K562 (cell line): ENCODE data around the gene ZNF805.

Experiments used
- BACH1 ChIP-seq: fragments of 200-800 bp; sonication (Bioruptor generic); IDR thresholded peaks from 2 replicates; pipeline ENCODE4 v1.6.1; 2016; ENCODE audit warnings: missing genetic modification characterization, missing compliant biosample characterization
- JUND ChIP-seq, 2 experiments: IDR thresholded peaks; 2 replicates in 1 of 2; 3 replicates in 1 of 2; pipeline ENCODE4 v1.6.1; 2011; ENCODE audit warnings: borderline replicate concordance in 2 of 2, low read depth in 2 of 2, low read length in 2 of 2, improper control_type of control experiment in 1 of 2, missing biosample characterization in 1 of 2, missing genetic modification characterization in 1 of 2, missing genetic modification reagents in 1 of 2
- NFIC ChIP-seq: fragments of 450-650 bp; IDR thresholded peaks from 2 replicates; pipeline ENCODE4 v1.6.1; 2017; ENCODE audit warnings: mild to moderate bottlenecking, inconsistent platforms
- RCOR1 ChIP-seq, 2 experiments: IDR thresholded peaks; 2 replicates each; pipeline ENCODE4 v1.6.1; 2012; ENCODE audit warnings: low read depth in 2 of 2, low read length in 2 of 2, borderline replicate concordance in 1 of 2, improper control_type of control experiment in 1 of 2
- ZNF507 ChIP-seq: conservative IDR thresholded peaks from 2 replicates; pipeline ENCODE4 v1.6.1; 2017; ENCODE audit warnings: missing genetic modification characterization, missing compliant biosample characterization
- TF ChIP-seq, protein P1 (sequence below): fragments of 450-650 bp; formaldehyde crosslinking; IDR thresholded peaks from 2 replicates; pipeline ENCODE4 v1.4.0; 2020; ENCODE audit warnings: mild to moderate bottlenecking, mixed read lengths
- TF ChIP-seq, protein P2 (sequence below), 3 experiments: IDR thresholded peaks in 2 of 3; conservative IDR thresholded peaks in 1 of 3; 2 replicates each; pipeline ENCODE4 v1.5.1; 2011 to 2012; ENCODE audit warnings: low read length in 3 of 3, mild to moderate bottlenecking in 3 of 3, control low read depth in 2 of 3, improper control_type of control experiment in 1 of 3, inconsistent platforms in 1 of 3, low read depth in 1 of 3, mixed read lengths in 1 of 3, moderate library complexity in 1 of 3; ENCODE audit not compliant: insufficient read depth in 2 of 3
- TF ChIP-seq, protein P3 (sequence below), 2 experiments: fragments of 250-450 bp in 1 of 2; fragments of 450-650 bp in 1 of 2; sonication (Bioruptor Pico) in 1 of 2; IDR thresholded peaks; 2 replicates each; pipeline versions ENCODE4 v1.6.1 to v1.8.0; 2016 to 2021; ENCODE audit warnings: mild to moderate bottlenecking in 2 of 2, moderate library complexity in 2 of 2, missing compliant biosample characterization in 1 of 2, missing genetic modification characterization in 1 of 2
- TF ChIP-seq, protein P4 (sequence below): fragments of 450-650 bp; IDR thresholded peaks from 2 replicates; pipeline ENCODE4 v1.6.1; 2016; ENCODE audit warnings: borderline replicate concordance
- TF ChIP-seq, protein P5 (sequence below): sonication (generic); formaldehyde crosslinking; IDR thresholded peaks from 2 replicates; pipeline ENCODE4 v1.8.0; 2022; ENCODE audit warnings: mild to moderate bottlenecking, low read depth, missing genetic modification reagents

DNA sequence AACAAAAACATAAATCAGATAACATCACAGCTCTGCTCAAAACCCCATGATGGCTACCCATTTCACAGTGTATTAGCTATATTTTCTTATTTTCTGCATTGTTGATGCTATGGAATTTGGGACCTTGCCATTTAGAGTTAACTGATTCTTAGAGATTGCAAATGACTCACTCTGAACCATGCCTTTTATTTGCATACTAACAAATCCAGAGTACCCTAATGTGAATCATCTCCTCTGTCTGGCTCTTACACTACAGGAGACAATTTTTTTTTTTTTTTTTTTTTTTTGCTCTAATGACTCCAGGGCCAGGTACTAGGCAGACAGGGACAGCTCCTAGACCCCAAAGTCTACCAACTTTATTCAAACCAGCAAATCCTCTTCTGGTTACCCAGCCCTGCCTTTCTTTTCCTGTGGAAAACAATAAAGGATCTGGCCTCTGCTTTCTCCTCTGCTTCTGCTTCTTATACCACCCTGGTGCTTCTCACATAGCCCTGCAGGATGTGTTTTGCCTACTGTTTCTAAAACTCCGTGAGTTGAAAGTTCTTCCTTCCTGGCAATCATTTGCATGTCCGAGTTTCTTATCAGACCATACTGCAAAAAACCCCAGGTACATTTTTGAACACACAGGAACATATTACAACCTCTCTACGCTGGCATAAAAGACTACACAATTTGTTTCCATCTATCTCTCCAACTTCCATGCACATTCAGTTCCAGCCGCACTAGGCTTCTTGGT is 29.3 kb downstream of the ZNF805 start:
- TF ChIP-seq BACH1 (tag): no peak
- TF ChIP-seq, protein P1, sequence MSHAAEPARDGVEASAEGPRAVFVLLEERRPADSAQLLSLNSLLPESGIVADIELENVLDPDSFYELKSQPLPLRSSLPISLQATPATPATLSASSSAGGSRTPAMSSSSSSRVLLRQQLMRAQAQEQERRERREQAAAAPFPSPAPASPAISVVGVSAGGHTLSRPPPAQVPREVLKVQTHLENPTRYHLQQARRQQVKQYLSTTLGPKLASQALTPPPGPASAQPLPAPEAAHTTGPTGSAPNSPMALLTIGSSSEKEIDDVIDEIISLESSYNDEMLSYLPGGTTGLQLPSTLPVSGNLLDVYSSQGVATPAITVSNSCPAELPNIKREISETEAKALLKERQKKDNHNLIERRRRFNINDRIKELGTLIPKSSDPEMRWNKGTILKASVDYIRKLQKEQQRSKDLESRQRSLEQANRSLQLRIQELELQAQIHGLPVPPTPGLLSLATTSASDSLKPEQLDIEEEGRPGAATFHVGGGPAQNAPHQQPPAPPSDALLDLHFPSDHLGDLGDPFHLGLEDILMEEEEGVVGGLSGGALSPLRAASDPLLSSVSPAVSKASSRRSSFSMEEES (CRISPR knock-in tag): no peak
- TF ChIP-seq, protein P2, sequence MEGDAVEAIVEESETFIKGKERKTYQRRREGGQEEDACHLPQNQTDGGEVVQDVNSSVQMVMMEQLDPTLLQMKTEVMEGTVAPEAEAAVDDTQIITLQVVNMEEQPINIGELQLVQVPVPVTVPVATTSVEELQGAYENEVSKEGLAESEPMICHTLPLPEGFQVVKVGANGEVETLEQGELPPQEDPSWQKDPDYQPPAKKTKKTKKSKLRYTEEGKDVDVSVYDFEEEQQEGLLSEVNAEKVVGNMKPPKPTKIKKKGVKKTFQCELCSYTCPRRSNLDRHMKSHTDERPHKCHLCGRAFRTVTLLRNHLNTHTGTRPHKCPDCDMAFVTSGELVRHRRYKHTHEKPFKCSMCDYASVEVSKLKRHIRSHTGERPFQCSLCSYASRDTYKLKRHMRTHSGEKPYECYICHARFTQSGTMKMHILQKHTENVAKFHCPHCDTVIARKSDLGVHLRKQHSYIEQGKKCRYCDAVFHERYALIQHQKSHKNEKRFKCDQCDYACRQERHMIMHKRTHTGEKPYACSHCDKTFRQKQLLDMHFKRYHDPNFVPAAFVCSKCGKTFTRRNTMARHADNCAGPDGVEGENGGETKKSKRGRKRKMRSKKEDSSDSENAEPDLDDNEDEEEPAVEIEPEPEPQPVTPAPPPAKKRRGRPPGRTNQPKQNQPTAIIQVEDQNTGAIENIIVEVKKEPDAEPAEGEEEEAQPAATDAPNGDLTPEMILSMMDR (IDR thresholded peaks at IDR 0.05 in 2 of 3, conservative IDR thresholded peaks at IDR 0.05 in 1 of 3; ENCODE audit: insufficient read depth in 2 of 3, low read depth in 1 of 3, low read length in 3 of 3): no peak
- TF ChIP-seq, protein P3, sequence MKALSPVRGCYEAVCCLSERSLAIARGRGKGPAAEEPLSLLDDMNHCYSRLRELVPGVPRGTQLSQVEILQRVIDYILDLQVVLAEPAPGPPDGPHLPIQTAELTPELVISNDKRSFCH (CRISPR knock-in tag; IDR thresholded peaks at IDR 0.05): no peak
- TF ChIP-seq, protein P3 (tag; IDR thresholded peaks at IDR 0.05): no peak
- TF ChIP-seq, protein P4, sequence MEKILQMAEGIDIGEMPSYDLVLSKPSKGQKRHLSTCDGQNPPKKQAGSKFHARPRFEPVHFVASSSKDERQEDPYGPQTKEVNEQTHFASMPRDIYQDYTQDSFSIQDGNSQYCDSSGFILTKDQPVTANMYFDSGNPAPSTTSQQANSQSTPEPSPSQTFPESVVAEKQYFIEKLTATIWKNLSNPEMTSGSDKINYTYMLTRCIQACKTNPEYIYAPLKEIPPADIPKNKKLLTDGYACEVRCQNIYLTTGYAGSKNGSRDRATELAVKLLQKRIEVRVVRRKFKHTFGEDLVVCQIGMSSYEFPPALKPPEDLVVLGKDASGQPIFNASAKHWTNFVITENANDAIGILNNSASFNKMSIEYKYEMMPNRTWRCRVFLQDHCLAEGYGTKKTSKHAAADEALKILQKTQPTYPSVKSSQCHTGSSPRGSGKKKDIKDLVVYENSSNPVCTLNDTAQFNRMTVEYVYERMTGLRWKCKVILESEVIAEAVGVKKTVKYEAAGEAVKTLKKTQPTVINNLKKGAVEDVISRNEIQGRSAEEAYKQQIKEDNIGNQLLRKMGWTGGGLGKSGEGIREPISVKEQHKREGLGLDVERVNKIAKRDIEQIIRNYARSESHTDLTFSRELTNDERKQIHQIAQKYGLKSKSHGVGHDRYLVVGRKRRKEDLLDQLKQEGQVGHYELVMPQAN: no peak
- TF ChIP-seq JUND (IDR thresholded peaks at IDR 0.05; ENCODE audit: borderline replicate concordance, low read depth, low read length): no peak
- no peak for TF ChIP-seq JUND (tag; IDR thresholded peaks at IDR 0.05; ENCODE audit: borderline replicate concordance, low read depth, low read length)
- no peak for TF ChIP-seq ZNF507
- TF ChIP-seq RCOR1 (IDR thresholded peaks at IDR 0.05; ENCODE audit: borderline replicate concordance in 1 of 2, low read depth in 2 of 2, low read length in 2 of 2): no peak
- TF ChIP-seq, protein P5, sequence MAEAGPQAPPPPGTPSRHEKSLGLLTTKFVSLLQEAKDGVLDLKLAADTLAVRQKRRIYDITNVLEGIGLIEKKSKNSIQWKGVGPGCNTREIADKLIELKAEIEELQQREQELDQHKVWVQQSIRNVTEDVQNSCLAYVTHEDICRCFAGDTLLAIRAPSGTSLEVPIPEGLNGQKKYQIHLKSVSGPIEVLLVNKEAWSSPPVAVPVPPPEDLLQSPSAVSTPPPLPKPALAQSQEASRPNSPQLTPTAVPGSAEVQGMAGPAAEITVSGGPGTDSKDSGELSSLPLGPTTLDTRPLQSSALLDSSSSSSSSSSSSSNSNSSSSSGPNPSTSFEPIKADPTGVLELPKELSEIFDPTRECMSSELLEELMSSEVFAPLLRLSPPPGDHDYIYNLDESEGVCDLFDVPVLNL (CRISPR knock-in tag): no peak
- TF ChIP-seq NFIC: 0 out of 2 replicates have a peak, but pooled peaks have one; percentile 28
